ENCODE results near the gene HLA-DOB. TPM values are rescaled to one million over a fixed set of nuclear protein-coding genes. Genes with fewer than 3 reads are reported as not detected.

Gene HLA-DOB
- total RNA-seq, 4 donors from 2014 or later = 5.7 TPM; not detected in 3

- no peak for TF ChIP-seq POLR2AphosphoS5 (IDR thresholded peaks at IDR 0.05)
- no peak for TF ChIP-seq EP300 (IDR thresholded peaks at IDR 0.05; ENCODE audit: low read depth)
- TF ChIP-seq CTCF (IDR thresholded peaks at IDR 0.05) = no peak
- no peak for TF ChIP-seq POLR2A (IDR thresholded peaks at IDR 0.05)
- no peak overlapping the region for H3K4me3 ChIP-seq
- no peak overlapping the region for H3K27ac ChIP-seq
- peaks cover 0 to 8% (median 0%) of the 10 kb centered on the region in 4 donors for H3K4me1 ChIP-seq
- in situ Hi-C loops (cut with MboI; ENCODE audit: low pct_ligation_motif_present in 1 of 4, low pct_unique_long_range_greater_than_20kb in 1 of 4, low sequenced_read_pairs in 3 of 4) (loop anchor here in 1 of 4 donors (25.0 kb wide), 1 partner anchor 542 kb away; no protein-coding TSS in a partner anchor), intact Hi-C loops (cut with DNase I; ENCODE audit: low total_unique reads) (no loop called here)
- no peak for DNase-seq
- H3K36me3 ChIP-seq = no peaks in the 10 kb centered on the region
- no peaks in the 10 kb centered on the region for H3K27me3 ChIP-seq
- no peaks in the 10 kb centered on the region for H3K9me3 ChIP-seq
These were observed 37.8 kb downstream of the HLA-DOB start for GRCh38 chr6:32779036-32779435.

DNA sequence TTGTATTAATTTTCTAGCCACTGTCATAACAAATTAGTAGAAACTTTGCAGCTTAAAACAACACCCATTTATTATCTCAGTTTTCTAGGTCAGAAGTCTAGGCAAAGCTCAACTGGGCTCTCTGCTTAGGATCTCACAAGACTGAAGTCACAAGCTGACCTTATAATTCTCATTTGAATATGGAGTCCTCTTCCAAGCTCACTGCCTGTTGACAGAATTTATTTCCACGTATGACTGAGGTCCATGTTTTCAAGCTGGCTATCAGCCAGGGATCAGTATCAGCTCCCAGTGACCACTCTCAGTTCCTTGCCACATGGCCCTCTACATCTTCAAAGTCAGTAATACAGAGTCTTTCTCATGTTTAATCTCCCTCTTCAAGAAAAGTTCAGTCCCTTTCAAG, 41.7 kb downstream of the HLA-DOB start:
- 42% methylated on average over 1 of the region's 1 CpG; no CpG with 5 or more reads in 1 of the 2 donors for WGBS, 2 donors (ENCODE audit: low coverage in 1 of 2)
- no peak overlapping the region for H3K4me3 ChIP-seq
- no peak for TF ChIP-seq POLR2A (IDR thresholded peaks at IDR 0.05)
- no peak for TF ChIP-seq CTCF (IDR thresholded peaks at IDR 0.05)
- TF ChIP-seq EP300 (IDR thresholded peaks at IDR 0.05; ENCODE audit: low read depth) = no peak
- no peak for TF ChIP-seq POLR2AphosphoS5 (IDR thresholded peaks at IDR 0.05)
- H3K27ac ChIP-seq = no peak overlapping the region
- no peak for DNase-seq
- H3K27me3 ChIP-seq = no peaks in the 10 kb centered on the region
- H3K4me1 ChIP-seq = peaks cover 0 to 19% (median 6%) of the 10 kb centered on the region in 4 donors
- intact Hi-C loops (cut with DNase I; ENCODE audit: low total_unique reads) = no loop called here
- no peaks in the 10 kb centered on the region for H3K36me3 ChIP-seq
- in situ Hi-C loops (cut with MboI; ENCODE audit: low pct_ligation_motif_present in 1 of 4, low pct_unique_long_range_greater_than_20kb in 1 of 4, low sequenced_read_pairs in 3 of 4) = loop anchor here in 1 of 4 donors (25.0 kb wide), 1 partner anchor 538 kb away; no protein-coding TSS in a partner anchor
- H3K9me3 ChIP-seq = no peaks in the 10 kb centered on the region

- no peaks in the 10 kb centered on the region for H3K9me3 ChIP-seq
- TF ChIP-seq POLR2A (IDR thresholded peaks at IDR 0.05) (no peak), CTCF (IDR thresholded peaks at IDR 0.05) (no peak), POLR2AphosphoS5 (IDR thresholded peaks at IDR 0.05) (no peak), EP300 (IDR thresholded peaks at IDR 0.05; ENCODE audit: low read depth) (no peak)
- H3K27me3 ChIP-seq = peaks cover 5% of the 10 kb centered on the region
- WGBS, 2 donors (ENCODE audit: low coverage in 1 of 2) = 48 to 86% methylated on average over 1 of the region's 1 CpG
- intact Hi-C loops (cut with DNase I; ENCODE audit: low total_unique reads) = no loop called here
- no peak for DNase-seq
- H3K27ac ChIP-seq = no peak overlapping the region
- H3K36me3 ChIP-seq = no peaks in the 10 kb centered on the region
- in situ Hi-C loops (cut with MboI; ENCODE audit: low pct_ligation_motif_present in 1 of 4, low pct_unique_long_range_greater_than_20kb in 1 of 4, low sequenced_read_pairs in 3 of 4) = no loop called here
- no peak overlapping the region for H3K4me3 ChIP-seq
- peaks cover 0 to 19% (median 9%) of the 10 kb centered on the region in 4 donors for H3K4me1 ChIP-seq
These were observed 42.4 kb downstream of the HLA-DOB start for GRCh38 chr6:32774426-32774825.

GRCh38 chr6:32772656-32773055, 44.1 kb downstream of the HLA-DOB start:
- H3K9me3 ChIP-seq = no peaks in the 10 kb centered on the region
- no peak for DNase-seq
- intact Hi-C loops (cut with DNase I; ENCODE audit: low total_unique reads) (no loop called here), in situ Hi-C loops (cut with MboI; ENCODE audit: low pct_ligation_motif_present in 1 of 4, low pct_unique_long_range_greater_than_20kb in 1 of 4, low sequenced_read_pairs in 3 of 4) (no loop called here)
- TF ChIP-seq EP300 (IDR thresholded peaks at IDR 0.05; ENCODE audit: low read depth) (no peak), POLR2A (IDR thresholded peaks at IDR 0.05) (no peak), POLR2AphosphoS5 (IDR thresholded peaks at IDR 0.05) (no peak), CTCF (IDR thresholded peaks at IDR 0.05) (no peak)
- H3K27ac ChIP-seq = no peak overlapping the region
- H3K27me3 ChIP-seq = peaks cover 11% of the 10 kb centered on the region
- H3K4me3 ChIP-seq = no peak overlapping the region
- 25 to 52% methylated on average over 1 of the region's 1 CpG for WGBS, 2 donors (ENCODE audit: low coverage in 1 of 2)
- H3K36me3 ChIP-seq = no peaks in the 10 kb centered on the region
- H3K4me1 ChIP-seq = peaks cover 0 to 19% (median 9%) of the 10 kb centered on the region in 4 donors
